OCI-LY3 (cell line): Measurements from ENCODE around the gene RAB36.

Source experiments
- CTCF ChIP-seq: fragments of 200-600, 300-600 bp; sonication (generic); IDR thresholded peaks from 2 replicates; pipeline ENCODE4 v1.5.1; 2014; ENCODE audit warnings: antibody characterized with exemption, low read length, low read depth
- EZH2phosphoT487 ChIP-seq: fragments of 200-600 bp; shearing (Covaris generic); IDR thresholded peaks from 2 replicates; pipeline ENCODE4 v1.6.1; 2018; ENCODE audit warnings: antibody characterized with exemption, mixed run types, low read depth

DNA sequence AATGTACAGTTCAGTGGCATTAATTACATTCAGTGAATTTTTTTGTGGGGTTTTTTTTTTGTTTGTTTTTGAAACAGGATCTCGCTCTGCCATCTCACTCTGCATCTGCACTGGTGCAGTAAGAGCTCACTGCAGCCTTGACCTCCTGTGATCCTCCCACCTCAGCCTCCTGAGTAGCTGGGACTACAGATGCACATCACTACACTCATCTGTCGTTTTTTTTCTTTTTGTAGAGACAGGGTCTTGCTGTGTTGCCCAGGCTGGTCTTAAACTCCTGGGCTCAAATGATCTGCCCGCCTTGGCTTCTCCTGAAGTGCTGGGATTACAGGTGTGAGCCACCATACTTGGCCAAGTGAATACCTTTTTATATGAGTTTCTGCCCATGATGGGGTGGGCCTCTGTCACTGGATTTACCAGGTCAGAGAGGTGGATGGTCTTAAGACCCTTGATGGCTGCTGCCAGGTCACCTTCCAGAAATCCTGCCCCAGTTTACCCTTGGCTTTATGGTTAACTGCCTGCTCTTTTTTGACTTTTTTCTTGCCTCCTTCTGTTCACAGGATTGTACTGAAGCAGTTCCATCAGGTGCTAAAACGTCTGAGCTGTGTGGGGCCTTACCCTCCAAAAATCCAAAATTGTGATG, 57.7 kb downstream of the RAB36 start:
- TF ChIP-seq EZH2phosphoT487 (no peak), CTCF (no peak)
